Superior temporal gyrus (tissue), 1 donor: ENCODE data around the gene CTTNBP2.

Source experiments
- DNase-seq: peaks from one replicate; pipeline ENCODE4 v3.0.0-alpha.2; 2016; ENCODE audit errors: extremely low spot score

Gene CTTNBP2

DNA sequence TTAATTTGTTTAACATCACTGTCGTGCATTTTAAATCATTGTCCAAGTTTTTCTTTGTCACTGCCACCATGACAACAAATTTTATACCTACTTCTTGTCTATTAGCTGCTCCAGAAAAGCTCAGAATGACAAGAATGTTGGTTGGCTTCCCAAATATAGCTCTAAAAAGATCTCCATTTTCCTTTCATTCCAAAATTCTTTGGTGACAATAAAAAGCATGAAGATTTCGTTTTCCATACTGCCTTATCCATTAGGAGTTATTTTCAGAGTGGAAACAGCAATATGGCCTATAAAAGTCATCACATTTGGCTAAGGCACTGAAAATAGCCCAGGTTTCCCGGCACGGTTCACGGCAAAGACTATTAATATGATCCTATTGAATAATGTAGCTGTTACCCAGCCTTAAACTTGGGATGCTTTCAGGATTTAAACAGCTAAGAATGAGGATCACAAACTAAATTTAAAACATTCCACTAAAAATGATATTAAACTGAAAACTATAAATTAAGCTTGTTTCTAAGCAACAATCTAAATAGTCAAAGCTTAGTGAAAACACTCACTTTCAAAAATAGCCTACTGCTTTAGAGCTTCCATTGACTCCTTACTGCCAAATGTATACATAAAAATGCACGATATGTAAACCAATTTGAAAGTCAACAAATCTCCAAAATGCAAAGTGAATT, 2.7 kb downstream of the CTTNBP2 start:
- peak; percentile 61 for DNase-seq

DNA sequence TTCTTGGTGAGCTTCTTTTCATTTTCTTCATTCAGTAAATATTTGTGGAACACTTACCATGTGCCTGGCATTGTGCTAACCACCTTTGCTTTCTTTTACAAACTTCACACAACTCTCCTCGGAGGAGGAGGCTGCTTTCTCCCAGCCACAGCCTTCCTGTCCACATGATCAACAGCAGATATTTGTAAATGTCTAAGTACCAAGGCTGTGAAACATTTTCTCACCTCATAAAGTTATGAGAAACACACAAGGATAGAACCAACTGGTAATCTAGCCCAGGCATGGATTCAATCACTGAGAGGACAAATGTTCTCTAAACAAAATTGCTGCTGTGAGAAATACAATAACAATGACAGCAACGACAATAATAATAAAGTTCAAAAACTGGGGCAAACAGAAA, 3.9 kb downstream of the CTTNBP2 start:
- no peak for DNase-seq

DNA sequence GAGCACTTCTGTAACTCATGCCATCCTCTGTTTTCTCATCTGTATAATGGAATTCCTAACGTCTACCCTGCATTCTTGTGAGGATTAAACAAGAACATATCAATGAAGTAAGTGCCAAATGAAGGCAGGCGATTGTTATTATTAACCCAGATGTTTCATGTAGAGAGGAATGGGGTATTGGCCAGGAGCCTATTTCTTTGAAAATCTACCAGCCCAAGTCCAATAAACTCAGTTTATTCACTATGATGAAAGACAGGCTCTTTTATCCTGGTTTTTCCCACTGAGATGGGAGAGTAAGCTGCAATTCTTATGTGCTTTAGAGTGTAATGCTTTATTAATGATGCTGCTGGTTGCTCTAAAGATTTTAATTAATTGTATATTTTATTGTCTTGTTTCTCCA, 9.6 kb downstream of the CTTNBP2 start:
- DNase-seq = no peak

DNA sequence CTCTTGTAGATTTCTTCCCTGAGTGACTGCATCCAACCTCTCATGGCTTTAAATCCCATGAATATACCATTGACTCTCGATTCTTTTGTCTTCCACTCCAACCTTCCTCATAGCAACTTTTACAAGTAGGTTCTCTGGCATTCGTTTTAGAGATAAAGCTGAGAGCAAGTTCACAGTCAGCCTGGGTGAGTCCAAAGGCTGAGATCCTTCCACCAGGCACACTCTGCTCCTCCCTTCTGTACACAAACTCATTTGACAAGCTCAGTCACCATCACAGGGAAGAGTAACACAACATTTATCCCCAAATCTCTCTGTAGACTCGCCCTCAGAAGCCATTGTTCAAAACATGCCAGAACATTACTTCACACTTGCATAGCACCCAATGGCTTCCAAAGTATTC, 10.9 kb downstream of the CTTNBP2 start:
- no peak for DNase-seq

DNA sequence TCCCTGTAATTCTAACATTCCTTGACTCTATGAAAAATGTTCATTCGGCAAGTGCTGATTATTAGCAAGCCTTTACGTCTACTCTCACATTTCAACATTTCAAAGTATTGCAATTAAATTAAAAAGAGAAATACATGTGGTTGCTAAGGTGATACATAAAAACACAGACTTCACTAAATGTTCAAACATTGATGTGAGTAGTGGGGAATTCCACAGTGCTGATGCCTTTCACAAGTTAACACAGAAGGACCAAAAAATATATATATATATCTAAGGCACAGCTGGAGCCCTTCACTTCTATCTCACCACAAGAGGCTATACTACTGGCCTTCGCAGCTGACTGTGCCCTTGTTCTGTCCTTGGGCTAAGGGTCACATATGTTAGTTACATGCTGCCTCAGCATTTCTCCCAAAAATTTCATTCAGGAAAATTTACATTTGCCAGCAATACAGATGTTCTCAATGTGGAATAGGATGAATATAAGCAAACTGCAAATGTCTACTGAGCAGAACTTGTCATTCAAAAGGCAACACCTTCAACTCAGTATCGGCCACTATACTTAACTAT, 13.9 kb downstream of the CTTNBP2 start:
- no peak for DNase-seq

DNA sequence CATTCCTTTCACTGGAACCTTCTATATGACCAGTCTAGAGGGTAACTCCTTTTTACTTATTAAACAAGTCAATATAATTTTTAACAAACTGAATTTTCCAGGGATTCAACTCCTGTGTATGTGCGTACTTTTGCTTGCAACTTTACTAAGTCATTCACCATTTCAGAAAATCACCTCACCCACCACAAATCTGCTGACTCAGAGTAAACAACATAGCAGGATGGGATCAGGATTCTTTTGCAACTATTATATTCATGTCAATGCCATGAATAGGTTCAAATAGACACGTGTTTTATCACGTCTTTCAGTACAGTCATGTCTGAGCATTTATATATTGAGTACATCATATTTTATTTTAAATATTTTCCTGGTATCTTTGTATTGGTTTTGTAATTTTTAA, 14.5 kb downstream of the CTTNBP2 start:
- no peak for DNase-seq

DNA sequence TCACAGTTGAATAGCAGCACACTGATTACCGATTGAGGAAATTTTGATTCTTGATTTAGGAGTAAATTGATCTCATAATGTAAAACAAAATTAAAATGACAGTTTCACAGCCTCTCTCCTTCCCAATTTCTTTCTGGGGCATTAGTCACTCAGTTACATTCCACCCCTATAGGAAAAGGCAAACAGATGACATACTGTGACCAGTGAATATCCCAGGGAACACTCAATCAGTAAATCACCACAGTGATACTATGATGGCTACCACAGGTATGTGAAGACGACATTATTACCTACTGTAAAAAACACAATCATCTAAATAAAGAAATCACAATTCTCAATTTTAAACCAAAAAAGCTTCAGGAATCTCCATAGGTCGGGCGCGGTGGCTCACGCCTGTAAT, 15.5 kb downstream of the CTTNBP2 start:
- no peak for DNase-seq

DNA sequence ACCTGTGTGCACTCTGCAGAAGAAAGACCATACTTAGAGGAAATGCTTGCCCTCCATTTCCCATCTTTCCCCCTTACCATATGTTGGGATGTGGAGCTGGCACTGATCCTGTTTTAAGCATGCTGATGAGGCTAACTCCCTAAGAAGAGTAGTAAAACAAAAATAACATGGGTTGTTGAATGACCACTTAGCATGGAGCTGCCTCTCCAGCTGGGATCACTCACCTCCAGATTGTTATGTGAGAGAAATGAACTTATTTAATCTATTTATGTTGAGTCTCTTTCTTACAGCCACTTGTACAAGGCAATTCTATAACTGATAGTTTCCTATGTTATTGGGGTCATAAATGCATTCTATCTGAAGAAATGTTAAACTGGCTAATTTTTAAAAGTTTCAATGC, 17.0 kb downstream of the CTTNBP2 start:
- DNase-seq = no peak

DNA sequence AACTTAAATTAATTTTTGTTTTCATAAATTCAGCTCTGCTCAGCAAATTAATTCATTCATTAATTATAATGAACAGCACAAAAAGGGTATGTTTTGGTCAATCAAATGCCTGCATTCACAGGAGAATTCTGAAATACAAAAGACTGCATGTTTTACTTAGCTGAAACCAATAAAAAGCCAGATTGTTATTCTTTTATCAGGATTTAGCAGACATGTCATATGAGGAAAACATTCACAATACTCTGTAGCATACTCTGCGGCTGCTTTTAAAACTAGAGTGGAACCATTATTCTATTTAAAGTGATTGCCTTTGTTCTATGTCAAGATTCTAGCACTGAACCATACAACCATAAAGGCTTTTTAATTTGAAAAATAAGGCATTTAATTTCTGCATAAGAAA, 19.1 kb downstream of the CTTNBP2 start:
- DNase-seq = no peak

DNA sequence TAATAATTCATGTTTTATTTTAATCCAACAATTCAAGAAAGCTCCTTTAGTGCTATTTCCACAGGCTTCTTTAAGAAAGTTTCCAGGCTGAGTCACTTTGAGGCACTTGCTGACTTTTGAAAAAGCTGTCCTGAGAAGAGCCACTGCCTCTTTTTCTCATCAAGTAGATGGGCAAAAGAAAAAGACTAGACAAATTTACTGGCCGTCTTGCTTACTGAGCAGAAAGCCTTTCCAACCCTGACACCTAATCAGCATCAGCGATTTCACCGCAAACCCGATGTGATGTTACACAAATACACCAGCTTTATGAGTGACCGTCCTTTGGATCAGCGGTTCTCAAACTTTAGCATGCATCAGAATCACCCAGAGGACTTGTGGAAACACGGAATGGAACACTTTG, 24.3 kb downstream of the CTTNBP2 start:
- no peak for DNase-seq

DNA sequence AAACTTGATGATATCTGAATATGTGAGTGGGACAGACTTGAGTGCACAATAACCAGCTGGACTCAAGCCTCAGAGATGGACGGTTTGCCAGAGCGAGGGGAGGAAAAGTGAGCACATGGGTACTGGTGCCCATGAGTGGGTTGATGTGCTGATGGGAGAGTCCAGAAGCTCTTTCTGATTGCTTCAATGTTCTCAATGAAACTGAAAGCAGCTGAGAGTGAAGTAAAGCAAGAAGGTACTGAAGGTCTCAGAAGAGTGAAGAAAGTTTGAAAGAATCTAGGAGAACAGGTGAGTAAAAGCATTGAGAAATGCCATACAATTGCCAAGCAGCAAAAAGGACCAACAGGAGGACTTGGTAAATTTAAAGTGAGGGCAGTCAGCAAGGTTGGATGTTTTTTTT, 28.6 kb downstream of the CTTNBP2 start:
- DNase-seq = no peak

DNA sequence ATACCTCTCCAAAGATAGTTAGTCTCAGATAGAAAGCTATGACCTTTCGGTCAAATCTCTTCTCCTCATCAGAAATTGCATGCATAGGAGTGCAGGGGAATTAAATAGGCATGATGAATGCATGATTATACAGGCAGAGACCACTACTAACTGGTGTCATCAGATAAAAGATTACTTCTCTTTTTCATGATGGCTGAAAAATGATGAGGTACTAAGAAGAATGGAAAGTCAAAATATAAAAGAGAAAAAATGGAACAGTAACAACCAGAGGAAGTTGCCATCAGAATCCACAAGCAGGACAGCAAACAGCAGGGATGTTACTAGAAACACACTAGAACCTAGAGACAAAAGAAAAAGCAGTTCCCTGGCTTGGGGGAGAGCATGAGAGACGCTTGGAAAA, 31.6 kb downstream of the CTTNBP2 start:
- DNase-seq = no peak

DNA sequence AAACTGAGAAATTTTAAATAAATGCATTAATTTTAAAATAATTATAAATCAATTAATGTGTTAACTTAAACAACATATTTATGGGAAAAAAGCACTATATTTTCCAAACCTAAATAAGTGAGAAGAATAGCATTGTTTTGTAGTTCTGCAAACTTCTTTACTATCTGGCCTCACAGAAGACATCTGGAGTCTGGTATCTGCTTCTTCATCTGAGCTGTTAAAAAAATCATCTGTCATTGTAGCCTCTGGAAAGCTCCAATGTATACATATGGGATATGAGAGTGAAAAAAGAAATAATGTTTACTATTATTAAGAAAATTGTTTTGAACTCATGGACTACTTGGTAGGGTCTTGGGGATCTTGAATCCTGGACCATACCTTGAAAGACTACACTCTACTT, 32.2 kb downstream of the CTTNBP2 start:
- DNase-seq = no peak

DNA sequence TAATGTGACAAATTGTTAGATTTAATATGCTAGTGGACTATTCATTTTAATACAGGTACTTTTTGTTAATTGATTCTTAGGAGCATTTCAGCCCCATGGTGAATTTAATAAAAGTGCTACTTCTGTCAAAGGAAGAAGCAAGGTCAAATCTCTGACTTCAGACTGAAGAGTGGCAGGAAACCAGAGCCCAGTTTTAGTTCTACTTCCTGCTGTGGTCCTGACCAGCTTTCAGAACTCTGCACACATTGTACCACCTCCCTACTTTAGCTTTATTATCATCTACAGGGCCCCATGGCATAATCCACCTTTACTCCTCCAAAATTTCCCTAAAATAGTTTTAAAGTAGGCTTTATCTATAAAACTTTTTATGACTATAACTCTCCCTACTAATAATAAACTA, 33.7 kb downstream of the CTTNBP2 start:
- DNase-seq = no peak

DNA sequence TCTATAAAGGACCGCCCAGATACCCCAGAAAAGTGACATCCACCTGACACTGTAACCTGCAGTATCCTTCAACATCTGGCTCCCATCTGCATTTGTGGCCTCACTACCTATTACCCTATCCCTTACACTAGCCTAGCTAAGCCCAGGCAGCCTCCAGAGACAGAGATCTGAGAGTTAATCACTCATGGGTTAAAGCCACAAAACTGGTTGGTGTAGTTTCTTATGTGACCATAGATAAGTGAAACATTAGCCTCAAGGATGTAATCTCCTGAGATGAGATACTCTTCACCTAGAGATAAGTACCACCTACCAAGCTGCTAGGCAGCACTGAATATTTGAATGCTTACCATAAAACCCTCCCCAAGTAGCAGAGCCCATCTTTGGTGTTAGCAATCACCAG, 35.4 kb downstream of the CTTNBP2 start:
- no peak for DNase-seq

DNA sequence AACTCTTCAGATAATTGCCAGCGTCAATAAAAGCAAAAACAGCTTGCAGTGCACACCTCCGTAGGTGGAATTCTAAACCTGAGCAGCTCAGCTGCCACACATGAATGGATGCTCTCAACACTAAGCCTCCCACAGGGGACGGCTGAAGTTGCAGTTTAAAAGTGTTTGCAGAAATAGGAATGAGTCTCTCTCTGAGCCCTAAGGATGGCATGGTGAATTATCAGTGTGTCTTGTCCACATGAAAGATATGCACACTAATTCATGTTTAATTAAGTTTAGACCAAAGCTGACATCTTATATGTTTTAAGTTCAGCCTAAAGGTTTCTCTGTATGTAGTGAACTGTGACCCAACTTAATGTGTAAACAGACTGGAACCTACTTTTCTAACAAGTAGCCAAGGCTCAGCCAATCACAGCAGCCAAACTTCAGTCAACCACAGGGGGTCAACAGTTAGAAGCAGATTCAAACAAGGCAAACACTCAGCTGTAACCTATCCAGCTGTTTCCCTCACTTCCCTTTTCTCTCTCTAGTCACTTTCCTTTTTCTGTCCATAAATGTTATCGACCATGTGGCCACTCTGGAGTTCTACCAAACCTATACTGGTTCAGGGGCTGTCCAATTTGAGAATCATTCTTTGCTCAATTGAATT, 38.1 kb downstream of the CTTNBP2 start:
- peak; percentile 55 for DNase-seq

DNA sequence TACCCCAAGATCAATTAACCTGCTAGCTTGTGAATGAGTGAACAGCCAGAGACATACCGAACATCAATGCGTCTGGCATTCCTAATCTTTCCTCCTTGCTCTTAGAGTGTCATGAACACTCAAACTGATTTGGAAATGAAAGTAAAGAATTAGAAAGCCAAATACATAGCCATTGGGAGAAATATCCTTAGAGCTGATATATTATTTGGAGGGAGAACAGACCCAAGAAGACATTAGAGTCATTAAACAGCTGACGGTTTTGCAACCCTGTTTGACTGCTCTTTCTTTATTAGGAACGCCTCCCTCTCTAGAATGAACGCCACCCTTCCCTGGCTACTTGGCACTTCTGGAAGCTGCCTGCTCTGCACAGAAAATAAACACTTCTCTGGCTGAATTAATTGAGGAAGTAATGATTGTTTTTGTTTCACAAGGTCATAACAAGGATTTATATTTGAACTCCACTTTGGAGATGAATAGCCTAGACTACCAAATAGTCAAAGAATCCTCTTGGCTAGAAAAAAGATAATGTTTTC, 42.8 kb downstream of the CTTNBP2 start:
- DNase-seq = peak; percentile 72

DNA sequence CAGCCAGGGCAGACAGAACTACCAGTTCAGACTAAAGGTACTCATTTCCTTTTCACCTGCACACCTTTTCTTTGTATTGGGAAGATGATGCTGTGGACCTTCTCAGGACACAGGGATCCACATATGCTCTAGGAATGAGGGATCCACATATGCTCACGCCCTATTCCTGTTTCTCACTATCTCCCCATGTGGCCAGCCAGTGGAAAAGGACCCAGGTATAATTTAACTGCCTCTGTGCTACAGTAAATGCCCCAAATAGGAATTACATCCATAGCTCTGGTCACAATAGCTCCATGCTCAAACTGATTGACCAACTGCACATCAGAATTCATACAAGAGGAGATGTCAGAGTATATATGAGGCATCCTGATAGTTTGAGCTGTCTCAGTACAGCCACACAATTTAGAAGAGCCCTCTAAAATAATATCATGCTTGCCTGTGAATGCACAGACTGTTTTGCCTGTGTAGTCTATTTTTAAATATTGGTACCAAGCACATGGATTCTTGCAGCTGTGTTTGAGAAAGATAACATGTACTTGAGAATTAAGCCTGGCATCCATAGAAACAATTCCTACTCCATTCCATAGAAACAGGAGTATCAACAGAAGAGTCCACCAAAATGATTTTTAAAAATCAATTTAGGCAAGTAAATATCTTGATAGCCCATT, 43.7 kb downstream of the CTTNBP2 start:
- DNase-seq = peak; percentile 64

DNA sequence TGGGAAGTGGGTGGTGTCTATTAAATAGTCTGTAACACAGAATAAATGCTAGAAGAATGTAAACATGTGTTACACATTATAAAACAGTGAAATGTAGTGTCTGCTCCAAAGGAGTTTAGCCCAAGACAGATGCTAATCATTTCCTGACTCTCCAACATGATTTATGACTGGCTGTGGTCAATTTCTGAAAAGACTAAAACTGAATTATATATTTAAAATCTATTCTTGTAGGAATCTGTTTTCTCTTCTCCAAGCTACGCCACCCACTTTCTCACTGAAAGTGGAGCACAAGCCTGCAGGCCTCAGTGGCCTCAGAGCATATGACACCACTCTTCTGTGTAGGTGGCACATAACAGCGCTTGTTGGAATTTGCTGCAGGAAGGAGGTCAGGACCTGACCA, 44.4 kb downstream of the CTTNBP2 start:
- no peak for DNase-seq

DNA sequence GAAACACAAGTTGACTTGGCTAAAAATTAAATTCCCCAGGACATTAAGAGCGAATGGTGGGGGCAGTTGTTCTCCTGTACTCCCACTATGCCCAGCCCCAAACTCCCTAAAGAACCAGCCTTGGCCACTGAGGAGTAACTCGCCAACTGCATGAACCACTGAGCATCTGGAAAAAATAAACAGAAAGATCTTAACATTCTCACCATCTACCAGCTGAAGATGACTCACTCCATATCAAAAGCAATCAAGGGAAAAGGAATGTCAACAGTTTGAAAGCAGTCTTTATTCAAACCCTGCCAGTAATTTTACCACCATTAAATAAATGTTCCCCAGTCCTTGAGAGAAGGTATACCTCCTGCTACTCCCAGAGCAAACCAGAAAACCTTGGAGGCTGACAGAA, 45.4 kb downstream of the CTTNBP2 start:
- peak; percentile 66 for DNase-seq

DNA sequence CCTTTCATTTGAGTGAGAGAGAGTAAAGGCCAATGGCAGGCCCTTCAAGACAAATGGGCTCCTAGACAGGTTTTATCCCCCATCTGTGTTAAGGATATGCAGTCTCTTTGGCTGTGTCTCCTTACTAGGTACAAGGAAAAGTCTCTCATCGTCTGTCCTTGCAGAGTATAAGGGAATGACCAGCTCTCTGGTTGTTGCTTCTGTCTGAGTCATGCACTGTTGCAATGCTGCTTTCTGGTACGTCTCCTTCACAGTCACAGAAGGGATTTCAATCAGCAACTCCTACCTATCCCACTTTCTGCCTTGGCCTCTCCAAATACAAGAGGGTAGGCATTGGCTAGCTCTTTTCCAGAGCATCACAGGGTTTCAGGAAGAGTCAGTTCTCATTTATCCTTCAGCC, 48.1 kb downstream of the CTTNBP2 start:
- peak; percentile 64 for DNase-seq

DNA sequence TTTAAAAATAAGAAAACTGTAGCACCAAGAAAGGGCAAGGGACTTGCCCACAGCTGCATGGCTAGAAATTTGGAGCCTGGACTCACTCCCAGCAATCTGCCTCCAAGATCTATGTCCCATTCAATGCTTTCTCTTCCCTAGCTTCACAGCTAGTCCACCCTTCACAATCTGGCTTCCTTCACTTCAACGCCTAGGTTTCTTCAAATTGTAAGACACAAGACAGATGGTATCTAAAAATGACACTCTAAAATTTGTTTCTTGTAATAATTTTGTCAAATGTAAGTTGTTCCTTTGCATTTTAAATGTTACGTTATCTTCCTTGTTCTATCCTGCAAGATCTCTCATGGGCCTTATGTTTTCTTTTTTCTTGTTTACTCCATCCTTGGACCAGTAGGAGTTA, 48.6 kb downstream of the CTTNBP2 start:
- no peak for DNase-seq

DNA sequence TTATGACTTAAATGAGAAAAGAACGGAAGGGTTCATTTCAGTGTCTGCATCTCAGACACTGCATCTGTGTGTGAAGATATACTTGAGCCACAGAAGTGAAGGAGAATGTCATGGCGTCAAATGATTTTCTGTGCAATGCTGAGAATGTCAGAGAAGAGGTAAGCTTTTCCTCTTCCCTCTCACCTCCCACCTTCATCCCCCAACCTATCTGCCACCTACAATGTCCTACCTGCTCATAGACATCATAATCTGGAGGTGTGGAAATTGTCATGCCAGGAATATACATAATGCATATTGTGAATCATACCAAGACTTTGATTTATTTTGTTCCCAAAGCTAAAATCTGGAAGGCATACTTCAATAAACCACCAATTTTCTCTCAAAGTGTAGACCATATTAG, 53.7 kb downstream of the CTTNBP2 start:
- no peak for DNase-seq
